GM23338 (cell line): Measurements from ENCODE around the gene NRROS. TPM values are rescaled to one million over a fixed set of nuclear protein-coding genes. Genes with fewer than 3 reads are reported as not detected.

Source experiments
- ATAC-seq: fragments of 200-7000 bp; cut with Tn5 transposase; 3 replicates; pipeline ENCODE4 v1.9.1; 2020
- DNase-seq: peaks from one replicate; pipeline ENCODE4 v3.0.0-alpha.2; 2015; ENCODE audit warnings: low spot score
- H2AFZ ChIP-seq: fragments of 200-600 bp; sonication (generic); 2 replicates; pipeline ENCODE4 v1.8.0; 2016; ENCODE audit warnings: antibody characterized with exemption, mild to moderate bottlenecking, moderate library complexity
- H3F3A ChIP-seq: fragments of 200-600 bp; sonication (generic); replicated peaks from 2 replicates; pipeline ENCODE4 v1.8.0; 2017; ENCODE audit warnings: antibody characterized with exemption, mixed run types, low read depth
- H3K27ac ChIP-seq: fragments of 200-600 bp; sonication (generic); 2 replicates; pipeline ENCODE4 v1.6.1; 2016; ENCODE audit warnings: low read depth
- H3K27me3 ChIP-seq: fragments of 200-600 bp; sonication (generic); 2 replicates; pipeline ENCODE4 v1.8.0; 2016; ENCODE audit warnings: mild to moderate bottlenecking, mixed run types, moderate library complexity; ENCODE audit not compliant: insufficient read depth
- H3K36me3 ChIP-seq: fragments of 200-600 bp; sonication (generic); 2 replicates; pipeline ENCODE4 v1.8.0; 2016; ENCODE audit warnings: mild to moderate bottlenecking; ENCODE audit not compliant: insufficient read depth
- H3K4me1 ChIP-seq: fragments of 200-600 bp; sonication (generic); 2 replicates; pipeline ENCODE4 v1.8.0; 2016; ENCODE audit warnings: mild to moderate bottlenecking, moderate library complexity; ENCODE audit not compliant: insufficient read depth
- H3K4me2 ChIP-seq: fragments of 200-600 bp; sonication (generic); 2 replicates; pipeline ENCODE4 v1.7.1; 2017; ENCODE audit warnings: mixed run types
- H3K4me3 ChIP-seq: fragments of 200-600 bp; sonication (generic); 2 replicates; pipeline ENCODE4 v1.6.1; 2016; ENCODE audit warnings: mixed run types
- H3K79me2 ChIP-seq: fragments of 200-600 bp; sonication (generic); replicated peaks from 2 replicates; pipeline ENCODE4 v1.8.0; 2017; ENCODE audit warnings: mild to moderate bottlenecking; ENCODE audit not compliant: insufficient read depth
- H3K9me2 ChIP-seq: fragments of 200-600 bp; sonication (generic); 2 replicates; pipeline ENCODE4 v1.8.0; 2017; ENCODE audit not compliant: insufficient read depth
- H4K20me1 ChIP-seq: fragments of 200-600 bp; sonication (generic); replicated peaks from 2 replicates; pipeline ENCODE4 v1.8.0; 2017; ENCODE audit warnings: mild to moderate bottlenecking; ENCODE audit not compliant: insufficient read depth
- H3K27ac Mint-ChIP-seq: 2 replicates; pipeline ENCODE4 v1.8.0; 2020; ENCODE audit warnings: inconsistent platforms, mild to moderate bottlenecking, moderate library complexity, mixed read lengths
- H3K27me3 Mint-ChIP-seq: 3 replicates; pipeline ENCODE4 v1.8.0; 2022; ENCODE audit warnings: low read depth, mild to moderate bottlenecking, moderate library complexity, mixed read lengths, inconsistent platforms; ENCODE audit not compliant: insufficient read depth, poor library complexity
- H3K36me3 Mint-ChIP-seq: 3 replicates; pipeline ENCODE4 v1.8.0; 2021; ENCODE audit warnings: low read depth, mild to moderate bottlenecking, inconsistent platforms, moderate library complexity, mixed read lengths
- H3K4me1 Mint-ChIP-seq: 3 replicates; pipeline ENCODE4 v1.8.0; 2020; ENCODE audit warnings: mild to moderate bottlenecking, inconsistent platforms, mixed read lengths
- H3K4me3 Mint-ChIP-seq: 3 replicates; pipeline ENCODE4 v1.8.0; 2021; ENCODE audit warnings: moderate library complexity, mild to moderate bottlenecking, inconsistent platforms, mixed read lengths
- H3K9me3 Mint-ChIP-seq: 3 replicates; pipeline ENCODE4 v1.8.0; 2020; ENCODE audit warnings: moderate library complexity, mild to moderate bottlenecking, inconsistent platforms, mixed read lengths
- CREB1 ChIP-seq: fragments of 250-450 bp; sonication (Bioruptor Pico); IDR thresholded peaks from 2 replicates; pipeline ENCODE4 v1.5.0; 2020; ENCODE audit warnings: low read depth, mild to moderate bottlenecking, moderate library complexity
- EZH2 ChIP-seq: fragments of 200-600 bp; sonication (generic); IDR thresholded peaks from one replicate; pipeline ENCODE4 v1.8.0; 2017; ENCODE audit warnings: antibody characterized with exemption, mild to moderate bottlenecking, low read depth; ENCODE audit not compliant: unreplicated experiment
- EZH2phosphoT487 ChIP-seq: fragments of 200-600 bp; sonication (generic); IDR thresholded peaks from one replicate; pipeline ENCODE4 v1.8.1; 2018; ENCODE audit warnings: antibody characterized with exemption; ENCODE audit not compliant: unreplicated experiment
- JUNB ChIP-seq: IDR thresholded peaks from one replicate; pipeline ENCODE4 v1.6.1; 2016; ENCODE audit warnings: antibody characterized with exemption; ENCODE audit not compliant: unreplicated experiment
- NANOG ChIP-seq: IDR thresholded peaks from 2 replicates; pipeline ENCODE4 v1.6.1; 2016; ENCODE audit warnings: antibody characterized with exemption, borderline replicate concordance
- POLR2AphosphoS5 ChIP-seq: IDR thresholded peaks from 2 replicates; pipeline ENCODE4 v1.6.1; 2016; ENCODE audit warnings: antibody characterized with exemption, low read depth
- STAT1 ChIP-seq: IDR thresholded peaks from one replicate; pipeline ENCODE4 v1.6.1; 2016; ENCODE audit warnings: antibody characterized with exemption; ENCODE audit not compliant: unreplicated experiment
- ZNF114 ChIP-seq: fragments of 250-450 bp; sonication (Bioruptor Pico); IDR thresholded peaks from 2 replicates; pipeline ENCODE4 v1.5.0; 2020; ENCODE audit warnings: mild to moderate bottlenecking, moderate library complexity
- ZNF331 ChIP-seq: fragments of 250-450 bp; sonication (Bioruptor Pico); IDR thresholded peaks from 2 replicates; pipeline ENCODE4 v1.5.0; 2020; ENCODE audit warnings: low read depth, mild to moderate bottlenecking, moderate library complexity
- polyA plus RNA-seq: library from polyadenylated mRNA; unstranded; fragments of >200 nt; fragmentation: Nextera tagmentation; extraction: Ambion mirVana; gene quantifications from 2 replicates; pipeline ENCODE4 v1.2.1, GENCODE V29; 2016
- total RNA-seq: library from RNA; depleted of rRNA; stranded (reverse); fragments of >200 nt; shearing (Covaris generic); gene quantifications from 2 replicates; pipeline ENCODE4 v1.2.3, GENCODE V29; 2014
- TF ChIP-seq, protein P1 (sequence below): IDR thresholded peaks from one replicate; pipeline ENCODE4 v1.6.1; 2018; ENCODE audit warnings: antibody characterized with exemption; ENCODE audit not compliant: unreplicated experiment
- TF ChIP-seq, protein P2 (sequence below), 2 experiments: fragments of 200-600 bp in 1 of 2; sonication (generic) in 1 of 2; conservative IDR thresholded peaks; 2 replicates each; pipeline versions ENCODE4 v1.5.1 to v1.6.1; 2016 to 2017; ENCODE audit warnings: antibody characterized with exemption in 2 of 2, low read depth in 2 of 2, mild to moderate bottlenecking in 2 of 2, moderate library complexity in 1 of 2
- TF ChIP-seq, protein P3 (sequence below): IDR thresholded peaks from 2 replicates; pipeline ENCODE4 v1.6.1; 2016; ENCODE audit warnings: antibody characterized with exemption
- TF ChIP-seq, protein P4 (sequence below): fragments of 250-450 bp; sonication (Bioruptor Pico); IDR thresholded peaks from 2 replicates; pipeline ENCODE4 v1.5.0; 2020; ENCODE audit warnings: mild to moderate bottlenecking, moderate library complexity

Gene NRROS
- total and polyA plus RNA-seq, 2 experiments from 2014 or later = 2.3 to 8.5 TPM

DNA sequence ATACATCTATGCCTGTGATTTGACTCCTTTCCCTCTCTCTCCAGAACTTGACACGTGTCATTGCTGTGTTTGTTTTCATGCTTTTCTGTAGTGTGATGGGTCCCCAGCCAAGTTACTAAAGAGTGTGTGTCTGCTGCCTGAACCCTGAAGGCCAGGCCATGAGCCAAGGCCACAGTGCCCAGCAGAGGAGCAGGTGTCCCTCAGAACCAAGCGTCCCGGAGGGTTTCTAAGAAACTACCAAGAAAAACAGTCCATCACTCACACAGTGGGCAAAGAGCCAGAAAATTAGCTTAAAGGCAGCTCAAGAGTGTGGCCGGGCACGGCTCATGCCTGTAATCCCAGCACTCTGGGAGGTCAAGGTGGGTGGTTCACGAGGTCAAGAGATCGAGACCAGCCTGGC is 35.8 kb upstream of the NRROS start:
- Histone ChIP-seq H4K20me1 (no peaks in the 10 kb centered on the region), H3K36me3 (no peaks in the 10 kb centered on the region), H3K9me2 (no peaks in the 10 kb centered on the region), H3F3A (no peaks in the 10 kb centered on the region), H3K27ac (no peak overlapping the region), H3K79me2 (no peaks in the 10 kb centered on the region), H3K4me3 (no peak overlapping the region), H3K4me2 (no peak overlapping the region), H3K27me3 (no peaks in the 10 kb centered on the region), H3K4me1 (no peaks in the 10 kb centered on the region), H2AFZ (no peak overlapping the region)
- no peak overlapping the region for H3K27ac Mint-ChIP-seq
- no peak overlapping the region for H3K4me3 Mint-ChIP-seq
- TF ChIP-seq ZNF114 (no peak), NANOG (no peak), ZNF331 (no peak), POLR2AphosphoS5 (no peak), EZH2phosphoT487 (no peak), STAT1 (no peak), JUNB (no peak), CREB1 (no peak), EZH2 (no peak)
- TF ChIP-seq, protein P1, sequence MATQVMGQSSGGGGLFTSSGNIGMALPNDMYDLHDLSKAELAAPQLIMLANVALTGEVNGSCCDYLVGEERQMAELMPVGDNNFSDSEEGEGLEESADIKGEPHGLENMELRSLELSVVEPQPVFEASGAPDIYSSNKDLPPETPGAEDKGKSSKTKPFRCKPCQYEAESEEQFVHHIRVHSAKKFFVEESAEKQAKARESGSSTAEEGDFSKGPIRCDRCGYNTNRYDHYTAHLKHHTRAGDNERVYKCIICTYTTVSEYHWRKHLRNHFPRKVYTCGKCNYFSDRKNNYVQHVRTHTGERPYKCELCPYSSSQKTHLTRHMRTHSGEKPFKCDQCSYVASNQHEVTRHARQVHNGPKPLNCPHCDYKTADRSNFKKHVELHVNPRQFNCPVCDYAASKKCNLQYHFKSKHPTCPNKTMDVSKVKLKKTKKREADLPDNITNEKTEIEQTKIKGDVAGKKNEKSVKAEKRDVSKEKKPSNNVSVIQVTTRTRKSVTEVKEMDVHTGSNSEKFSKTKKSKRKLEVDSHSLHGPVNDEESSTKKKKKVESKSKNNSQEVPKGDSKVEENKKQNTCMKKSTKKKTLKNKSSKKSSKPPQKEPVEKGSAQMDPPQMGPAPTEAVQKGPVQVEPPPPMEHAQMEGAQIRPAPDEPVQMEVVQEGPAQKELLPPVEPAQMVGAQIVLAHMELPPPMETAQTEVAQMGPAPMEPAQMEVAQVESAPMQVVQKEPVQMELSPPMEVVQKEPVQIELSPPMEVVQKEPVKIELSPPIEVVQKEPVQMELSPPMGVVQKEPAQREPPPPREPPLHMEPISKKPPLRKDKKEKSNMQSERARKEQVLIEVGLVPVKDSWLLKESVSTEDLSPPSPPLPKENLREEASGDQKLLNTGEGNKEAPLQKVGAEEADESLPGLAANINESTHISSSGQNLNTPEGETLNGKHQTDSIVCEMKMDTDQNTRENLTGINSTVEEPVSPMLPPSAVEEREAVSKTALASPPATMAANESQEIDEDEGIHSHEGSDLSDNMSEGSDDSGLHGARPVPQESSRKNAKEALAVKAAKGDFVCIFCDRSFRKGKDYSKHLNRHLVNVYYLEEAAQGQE = no peak
- TF ChIP-seq, protein P2, sequence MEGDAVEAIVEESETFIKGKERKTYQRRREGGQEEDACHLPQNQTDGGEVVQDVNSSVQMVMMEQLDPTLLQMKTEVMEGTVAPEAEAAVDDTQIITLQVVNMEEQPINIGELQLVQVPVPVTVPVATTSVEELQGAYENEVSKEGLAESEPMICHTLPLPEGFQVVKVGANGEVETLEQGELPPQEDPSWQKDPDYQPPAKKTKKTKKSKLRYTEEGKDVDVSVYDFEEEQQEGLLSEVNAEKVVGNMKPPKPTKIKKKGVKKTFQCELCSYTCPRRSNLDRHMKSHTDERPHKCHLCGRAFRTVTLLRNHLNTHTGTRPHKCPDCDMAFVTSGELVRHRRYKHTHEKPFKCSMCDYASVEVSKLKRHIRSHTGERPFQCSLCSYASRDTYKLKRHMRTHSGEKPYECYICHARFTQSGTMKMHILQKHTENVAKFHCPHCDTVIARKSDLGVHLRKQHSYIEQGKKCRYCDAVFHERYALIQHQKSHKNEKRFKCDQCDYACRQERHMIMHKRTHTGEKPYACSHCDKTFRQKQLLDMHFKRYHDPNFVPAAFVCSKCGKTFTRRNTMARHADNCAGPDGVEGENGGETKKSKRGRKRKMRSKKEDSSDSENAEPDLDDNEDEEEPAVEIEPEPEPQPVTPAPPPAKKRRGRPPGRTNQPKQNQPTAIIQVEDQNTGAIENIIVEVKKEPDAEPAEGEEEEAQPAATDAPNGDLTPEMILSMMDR (conservative IDR thresholded peaks at IDR 0.05; ENCODE audit: low read depth in 2 of 2) = no peak
- TF ChIP-seq, protein P3, sequence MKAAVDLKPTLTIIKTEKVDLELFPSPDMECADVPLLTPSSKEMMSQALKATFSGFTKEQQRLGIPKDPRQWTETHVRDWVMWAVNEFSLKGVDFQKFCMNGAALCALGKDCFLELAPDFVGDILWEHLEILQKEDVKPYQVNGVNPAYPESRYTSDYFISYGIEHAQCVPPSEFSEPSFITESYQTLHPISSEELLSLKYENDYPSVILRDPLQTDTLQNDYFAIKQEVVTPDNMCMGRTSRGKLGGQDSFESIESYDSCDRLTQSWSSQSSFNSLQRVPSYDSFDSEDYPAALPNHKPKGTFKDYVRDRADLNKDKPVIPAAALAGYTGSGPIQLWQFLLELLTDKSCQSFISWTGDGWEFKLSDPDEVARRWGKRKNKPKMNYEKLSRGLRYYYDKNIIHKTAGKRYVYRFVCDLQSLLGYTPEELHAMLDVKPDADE = no peak
- TF ChIP-seq, protein P4, sequence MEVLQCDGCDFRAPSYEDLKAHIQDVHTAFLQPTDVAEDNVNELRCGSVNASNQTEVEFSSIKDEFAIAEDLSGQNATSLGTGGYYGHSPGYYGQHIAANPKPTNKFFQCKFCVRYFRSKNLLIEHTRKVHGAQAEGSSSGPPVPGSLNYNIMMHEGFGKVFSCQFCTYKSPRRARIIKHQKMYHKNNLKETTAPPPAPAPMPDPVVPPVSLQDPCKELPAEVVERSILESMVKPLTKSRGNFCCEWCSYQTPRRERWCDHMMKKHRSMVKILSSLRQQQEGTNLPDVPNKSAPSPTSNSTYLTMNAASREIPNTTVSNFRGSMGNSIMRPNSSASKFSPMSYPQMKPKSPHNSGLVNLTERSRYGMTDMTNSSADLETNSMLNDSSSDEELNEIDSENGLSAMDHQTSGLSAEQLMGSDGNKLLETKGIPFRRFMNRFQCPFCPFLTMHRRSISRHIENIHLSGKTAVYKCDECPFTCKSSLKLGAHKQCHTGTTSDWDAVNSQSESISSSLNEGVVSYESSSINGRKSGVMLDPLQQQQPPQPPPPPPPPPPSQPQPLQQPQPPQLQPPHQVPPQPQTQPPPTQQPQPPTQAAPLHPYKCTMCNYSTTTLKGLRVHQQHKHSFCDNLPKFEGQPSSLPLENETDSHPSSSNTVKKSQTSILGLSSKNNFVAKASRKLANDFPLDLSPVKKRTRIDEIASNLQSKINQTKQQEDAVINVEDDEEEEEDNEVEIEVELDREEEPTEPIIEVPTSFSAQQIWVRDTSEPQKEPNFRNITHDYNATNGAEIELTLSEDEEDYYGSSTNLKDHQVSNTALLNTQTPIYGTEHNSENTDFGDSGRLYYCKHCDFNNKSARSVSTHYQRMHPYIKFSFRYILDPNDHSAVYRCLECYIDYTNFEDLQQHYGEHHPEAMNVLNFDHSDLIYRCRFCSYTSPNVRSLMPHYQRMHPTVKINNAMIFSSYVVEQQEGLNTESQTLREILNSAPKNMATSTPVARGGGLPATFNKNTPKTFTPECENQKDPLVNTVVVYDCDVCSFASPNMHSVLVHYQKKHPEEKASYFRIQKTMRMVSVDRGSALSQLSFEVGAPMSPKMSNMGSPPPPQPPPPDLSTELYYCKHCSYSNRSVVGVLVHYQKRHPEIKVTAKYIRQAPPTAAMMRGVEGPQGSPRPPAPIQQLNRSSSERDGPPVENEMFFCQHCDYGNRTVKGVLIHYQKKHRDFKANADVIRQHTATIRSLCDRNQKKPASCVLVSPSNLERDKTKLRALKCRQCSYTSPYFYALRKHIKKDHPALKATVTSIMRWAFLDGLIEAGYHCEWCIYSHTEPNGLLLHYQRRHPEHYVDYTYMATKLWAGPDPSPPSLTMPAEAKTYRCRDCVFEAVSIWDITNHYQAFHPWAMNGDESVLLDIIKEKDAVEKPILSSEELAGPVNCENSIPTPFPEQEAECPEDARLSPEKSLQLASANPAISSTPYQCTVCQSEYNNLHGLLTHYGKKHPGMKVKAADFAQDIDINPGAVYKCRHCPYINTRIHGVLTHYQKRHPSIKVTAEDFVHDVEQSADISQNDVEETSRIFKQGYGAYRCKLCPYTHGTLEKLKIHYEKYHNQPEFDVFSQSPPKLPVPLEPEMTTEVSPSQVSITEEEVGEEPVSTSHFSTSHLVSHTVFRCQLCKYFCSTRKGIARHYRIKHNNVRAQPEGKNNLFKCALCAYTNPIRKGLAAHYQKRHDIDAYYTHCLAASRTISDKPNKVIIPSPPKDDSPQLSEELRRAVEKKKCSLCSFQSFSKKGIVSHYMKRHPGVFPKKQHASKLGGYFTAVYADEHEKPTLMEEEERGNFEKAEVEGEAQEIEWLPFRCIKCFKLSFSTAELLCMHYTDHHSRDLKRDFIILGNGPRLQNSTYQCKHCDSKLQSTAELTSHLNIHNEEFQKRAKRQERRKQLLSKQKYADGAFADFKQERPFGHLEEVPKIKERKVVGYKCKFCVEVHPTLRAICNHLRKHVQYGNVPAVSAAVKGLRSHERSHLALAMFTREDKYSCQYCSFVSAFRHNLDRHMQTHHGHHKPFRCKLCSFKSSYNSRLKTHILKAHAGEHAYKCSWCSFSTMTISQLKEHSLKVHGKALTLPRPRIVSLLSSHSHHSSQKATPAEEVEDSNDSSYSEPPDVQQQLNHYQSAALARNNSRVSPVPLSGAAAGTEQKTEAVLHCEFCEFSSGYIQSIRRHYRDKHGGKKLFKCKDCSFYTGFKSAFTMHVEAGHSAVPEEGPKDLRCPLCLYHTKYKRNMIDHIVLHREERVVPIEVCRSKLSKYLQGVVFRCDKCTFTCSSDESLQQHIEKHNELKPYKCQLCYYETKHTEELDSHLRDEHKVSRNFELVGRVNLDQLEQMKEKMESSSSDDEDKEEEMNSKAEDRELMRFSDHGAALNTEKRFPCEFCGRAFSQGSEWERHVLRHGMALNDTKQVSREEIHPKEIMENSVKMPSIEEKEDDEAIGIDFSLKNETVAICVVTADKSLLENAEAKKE (CRISPR knock-in tag) = no peak
- H3K4me1 Mint-ChIP-seq = no peaks in the 10 kb centered on the region
- DNase-seq = no peak
- peaks cover 5% of the 10 kb centered on the region for H3K27me3 Mint-ChIP-seq
- ATAC-seq = no peak
- H3K9me3 Mint-ChIP-seq = no peaks in the 10 kb centered on the region
- no peaks in the 10 kb centered on the region; the same call in 2 of the 3 replicates for H3K36me3 Mint-ChIP-seq
